Stimulated activated memory B cell treated with anti-CD40 and anti-IgM and Interleukin-4, amounts not matched to agents 10 μg/mL and 1 μg/mL and 100 μg/mL, for 72 hours (primary cell): ENCODE results near the gene ZNF516.

Experiments
- ATAC-seq: fragments of 150-1000 bp; cut with Tn5 transposase; 2 replicates; pipeline ENCODE4 v1.10.0; 2021
- H3K27ac Mint-ChIP-seq: one replicate; pipeline ENCODE4 v1.8.0; 2022; ENCODE audit warnings: mild to moderate bottlenecking, mixed read lengths
- H3K27me3 Mint-ChIP-seq: one replicate; pipeline ENCODE4 v1.8.0; 2022; ENCODE audit warnings: mixed read lengths
- H3K36me3 Mint-ChIP-seq: one replicate; pipeline ENCODE4 v1.8.0; 2022; ENCODE audit warnings: mixed read lengths
- H3K4me1 Mint-ChIP-seq: one replicate; pipeline ENCODE4 v1.8.0; 2022; ENCODE audit warnings: mixed read lengths
- H3K4me3 Mint-ChIP-seq: one replicate; pipeline ENCODE4 v1.8.0; 2022; ENCODE audit warnings: mild to moderate bottlenecking, moderate library complexity, mixed read lengths
- H3K9me3 Mint-ChIP-seq: one replicate; pipeline ENCODE4 v1.8.0; 2022; ENCODE audit warnings: mixed read lengths

ZNF516 gene

GRCh38 chr18:76394780-76395476 is 100.1 kb downstream of the ZNF516 start:
- H3K36me3 Mint-ChIP-seq: no peaks in the 10 kb centered on the region
- no peak overlapping the region for H3K27ac Mint-ChIP-seq
- peaks cover 7% of the 10 kb centered on the region for H3K4me1 Mint-ChIP-seq
- H3K27me3 Mint-ChIP-seq: no peaks in the 10 kb centered on the region
- H3K9me3 Mint-ChIP-seq: no peaks in the 10 kb centered on the region
- H3K4me3 Mint-ChIP-seq: no peak overlapping the region
- no peak for ATAC-seq

GRCh38 chr18:76392349-76392748 is 102.7 kb downstream of the ZNF516 start:
- Mint-ChIP-seq H3K4me3 (no peak overlapping the region), H3K9me3 (peaks cover 4% of the 10 kb centered on the region), H3K4me1 (peaks cover 14% of the 10 kb centered on the region), H3K27me3 (peaks cover 17% of the 10 kb centered on the region), H3K36me3 (peaks cover 11% of the 10 kb centered on the region), H3K27ac (no peak overlapping the region)
- no peak for ATAC-seq

GRCh38 chr18:76391746-76392145 is 103.3 kb downstream of the ZNF516 start:
- H3K4me1 Mint-ChIP-seq: peaks cover 18% of the 10 kb centered on the region
- no peak overlapping the region for H3K4me3 Mint-ChIP-seq
- H3K27me3 Mint-ChIP-seq: peaks cover 17% of the 10 kb centered on the region
- H3K9me3 Mint-ChIP-seq: peaks cover 4% of the 10 kb centered on the region
- H3K36me3 Mint-ChIP-seq: peaks cover 11% of the 10 kb centered on the region
- ATAC-seq: no peak
- H3K27ac Mint-ChIP-seq: no peak overlapping the region

DNA sequence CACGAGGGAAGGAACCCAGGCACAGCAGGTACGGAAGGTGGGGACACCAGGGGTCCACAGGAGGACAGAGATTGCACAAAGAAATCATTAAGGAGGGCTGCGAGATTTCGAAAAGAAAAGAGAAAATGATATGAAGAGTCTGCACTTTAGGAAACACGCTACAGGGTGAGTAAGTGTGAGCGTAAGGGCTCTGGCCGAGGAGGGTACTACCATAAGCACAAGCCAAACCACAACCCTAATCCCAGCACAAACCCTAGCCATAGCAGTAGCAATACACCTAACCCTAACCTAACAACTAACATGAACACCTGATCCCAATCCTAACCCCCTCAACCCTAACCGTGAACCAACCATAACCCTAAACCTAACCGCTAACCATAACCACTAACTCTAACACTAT is 104.0 kb downstream of the ZNF516 start:
- ATAC-seq: no peak
- peaks cover 4% of the 10 kb centered on the region for H3K9me3 Mint-ChIP-seq
- H3K27ac Mint-ChIP-seq: no peak overlapping the region
- H3K4me1 Mint-ChIP-seq: peaks cover 19% of the 10 kb centered on the region
- H3K27me3 Mint-ChIP-seq: peaks cover 17% of the 10 kb centered on the region
- no peak overlapping the region for H3K4me3 Mint-ChIP-seq
- peaks cover 11% of the 10 kb centered on the region for H3K36me3 Mint-ChIP-seq

DNA sequence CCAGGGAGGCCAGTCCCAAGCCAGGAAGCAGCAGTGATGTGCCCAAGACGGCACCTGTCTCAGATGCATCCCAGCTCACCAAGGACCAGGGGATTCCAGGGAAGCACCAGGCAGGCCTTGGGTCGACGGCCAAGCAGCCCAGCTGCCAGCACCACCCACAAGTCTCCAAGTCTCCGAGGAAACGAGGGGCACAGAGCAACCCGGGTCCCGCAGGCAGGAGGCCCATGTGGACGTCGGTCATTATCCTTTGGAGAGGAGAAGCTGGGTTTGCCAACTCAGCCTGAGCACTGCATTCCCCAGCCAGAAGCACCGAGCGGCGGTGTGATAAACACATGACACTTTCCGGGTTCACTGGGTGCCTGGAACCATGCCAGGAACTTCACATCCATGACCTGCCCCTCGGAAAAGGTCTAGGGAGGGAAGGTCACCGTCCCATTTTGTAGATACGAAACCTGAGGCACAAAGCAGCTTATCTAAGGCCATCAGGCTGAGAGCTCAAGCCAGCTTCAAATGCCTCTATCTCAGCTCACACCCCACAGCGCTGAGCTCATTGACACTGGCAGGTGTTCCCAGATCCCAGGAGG is 104.5 kb downstream of the ZNF516 start:
- no peak for ATAC-seq
- peaks cover 19% of the 10 kb centered on the region for H3K4me1 Mint-ChIP-seq
- H3K4me3 Mint-ChIP-seq: no peak overlapping the region
- H3K27ac Mint-ChIP-seq: no peak overlapping the region
- peaks cover 17% of the 10 kb centered on the region for H3K27me3 Mint-ChIP-seq
- H3K36me3 Mint-ChIP-seq: peaks cover 11% of the 10 kb centered on the region
- peaks cover 4% of the 10 kb centered on the region for H3K9me3 Mint-ChIP-seq

- Mint-ChIP-seq H3K27ac (no peak overlapping the region), H3K4me3 (no peak overlapping the region), H3K27me3 (peaks cover 17% of the 10 kb centered on the region), H3K4me1 (peaks cover 19% of the 10 kb centered on the region), H3K36me3 (peaks cover 11% of the 10 kb centered on the region), H3K9me3 (peaks cover 4% of the 10 kb centered on the region)
- no peak for ATAC-seq
Measured at GRCh38 chr18:76389716-76390115, 105.3 kb downstream of the ZNF516 start.

- no peak overlapping the region for H3K4me3 Mint-ChIP-seq
- peaks cover 11% of the 10 kb centered on the region for H3K36me3 Mint-ChIP-seq
- no peak overlapping the region for H3K27ac Mint-ChIP-seq
- peaks cover 17% of the 10 kb centered on the region for H3K27me3 Mint-ChIP-seq
- peaks cover 19% of the 10 kb centered on the region for H3K4me1 Mint-ChIP-seq
- no peak for ATAC-seq
- H3K9me3 Mint-ChIP-seq: peaks cover 4% of the 10 kb centered on the region
Measured at GRCh38 chr18:76388891-76389423, 106.1 kb downstream of the ZNF516 start.

DNA sequence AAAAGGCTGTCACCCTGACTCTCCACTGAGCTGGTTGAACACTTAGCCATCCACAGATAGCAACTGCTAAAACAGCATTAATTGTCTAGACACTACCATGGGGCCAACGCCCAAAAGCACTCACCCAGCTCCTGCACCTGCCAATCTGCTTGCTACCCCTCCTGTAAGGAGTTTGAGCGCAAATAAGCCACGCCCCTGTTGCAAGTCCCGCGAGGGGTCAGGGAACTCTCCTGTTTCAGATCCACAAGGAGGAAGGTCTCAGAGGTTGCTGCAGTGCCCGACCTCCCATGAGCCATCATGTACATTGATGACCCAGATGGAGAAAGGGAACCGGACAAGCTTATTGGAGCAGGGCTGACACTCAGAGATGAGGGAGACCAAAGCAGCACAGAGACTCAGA is 106.8 kb downstream of the ZNF516 start:
- Mint-ChIP-seq H3K4me1 (peaks cover 19% of the 10 kb centered on the region), H3K36me3 (peaks cover 11% of the 10 kb centered on the region), H3K9me3 (peaks cover 4% of the 10 kb centered on the region), H3K27ac (no peak overlapping the region), H3K27me3 (peaks cover 17% of the 10 kb centered on the region), H3K4me3 (no peak overlapping the region)
- ATAC-seq: no peak

GRCh38 chr18:76387608-76388007 is 107.4 kb downstream of the ZNF516 start:
- no peak for ATAC-seq
- Mint-ChIP-seq H3K4me3 (no peak overlapping the region), H3K36me3 (peaks cover 11% of the 10 kb centered on the region), H3K4me1 (peaks cover 19% of the 10 kb centered on the region), H3K27ac (no peak overlapping the region), H3K9me3 (peaks cover 4% of the 10 kb centered on the region), H3K27me3 (peaks cover 17% of the 10 kb centered on the region)

GRCh38 chr18:76386886-76387285 is 108.2 kb downstream of the ZNF516 start:
- Mint-ChIP-seq H3K27ac (no peak overlapping the region), H3K4me3 (no peak overlapping the region), H3K9me3 (peaks cover 4% of the 10 kb centered on the region), H3K27me3 (peaks cover 17% of the 10 kb centered on the region), H3K36me3 (peaks cover 11% of the 10 kb centered on the region), H3K4me1 (peaks cover 19% of the 10 kb centered on the region)
- ATAC-seq: no peak

GRCh38 chr18:76386071-76386470 is 109.0 kb downstream of the ZNF516 start:
- ATAC-seq: no peak
- peaks cover 4% of the 10 kb centered on the region for H3K9me3 Mint-ChIP-seq
- H3K36me3 Mint-ChIP-seq: peaks cover 11% of the 10 kb centered on the region
- no peak overlapping the region for H3K27ac Mint-ChIP-seq
- H3K4me3 Mint-ChIP-seq: no peak overlapping the region
- peaks cover 17% of the 10 kb centered on the region for H3K27me3 Mint-ChIP-seq
- peaks cover 19% of the 10 kb centered on the region for H3K4me1 Mint-ChIP-seq

GRCh38 chr18:76385681-76385975 is 109.4 kb downstream of the ZNF516 start:
- Mint-ChIP-seq H3K27me3 (peaks cover 17% of the 10 kb centered on the region), H3K36me3 (peaks cover 13% of the 10 kb centered on the region), H3K4me1 (peaks cover 19% of the 10 kb centered on the region), H3K4me3 (no peak overlapping the region), H3K27ac (no peak overlapping the region), H3K9me3 (peaks cover 4% of the 10 kb centered on the region)
- ATAC-seq: no peak

DNA sequence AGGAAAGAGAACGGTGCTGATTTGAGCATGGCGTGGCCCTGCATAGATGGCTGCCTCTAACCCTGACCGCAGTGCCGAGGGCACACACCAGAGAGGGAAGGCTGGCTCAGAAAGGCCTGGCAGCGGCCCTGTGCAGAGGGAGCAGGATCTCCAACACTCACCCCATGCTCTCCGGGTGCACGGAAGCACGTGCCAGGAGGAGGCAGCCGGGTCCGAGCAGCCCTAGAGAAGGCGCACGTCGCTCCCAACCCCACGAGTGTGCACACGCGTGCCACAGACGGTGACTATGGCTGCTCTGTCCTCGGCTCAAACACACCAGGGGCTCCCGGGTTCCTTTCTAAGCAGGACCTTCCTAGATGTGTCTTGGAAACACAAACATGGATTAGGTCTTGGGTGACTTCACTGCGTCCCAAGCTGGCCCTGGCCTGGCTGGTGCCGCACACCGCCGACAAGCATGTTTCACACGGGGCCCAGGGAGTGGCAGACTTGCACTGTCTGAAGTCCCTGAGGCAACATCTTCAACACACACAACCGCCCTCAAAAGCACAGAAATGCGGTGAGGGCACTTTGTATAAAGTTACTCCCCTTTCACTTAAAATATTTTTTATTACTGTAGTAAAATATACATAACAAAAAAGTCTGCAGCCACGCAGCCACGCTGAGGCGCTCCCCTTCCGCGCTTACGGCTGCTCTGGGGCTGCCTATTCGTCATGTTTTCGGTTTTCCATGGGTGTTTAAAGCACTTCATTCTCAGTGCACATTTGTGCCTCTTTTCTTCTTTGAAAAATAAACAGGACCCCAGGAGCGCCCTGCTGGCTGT is 110.0 kb downstream of the ZNF516 start:
- Mint-ChIP-seq H3K9me3 (peaks cover 4% of the 10 kb centered on the region), H3K4me1 (peaks cover 19% of the 10 kb centered on the region), H3K27ac (no peak overlapping the region), H3K27me3 (peaks cover 17% of the 10 kb centered on the region), H3K36me3 (peaks cover 18% of the 10 kb centered on the region), H3K4me3 (no peak overlapping the region)
- ATAC-seq: no peak

DNA sequence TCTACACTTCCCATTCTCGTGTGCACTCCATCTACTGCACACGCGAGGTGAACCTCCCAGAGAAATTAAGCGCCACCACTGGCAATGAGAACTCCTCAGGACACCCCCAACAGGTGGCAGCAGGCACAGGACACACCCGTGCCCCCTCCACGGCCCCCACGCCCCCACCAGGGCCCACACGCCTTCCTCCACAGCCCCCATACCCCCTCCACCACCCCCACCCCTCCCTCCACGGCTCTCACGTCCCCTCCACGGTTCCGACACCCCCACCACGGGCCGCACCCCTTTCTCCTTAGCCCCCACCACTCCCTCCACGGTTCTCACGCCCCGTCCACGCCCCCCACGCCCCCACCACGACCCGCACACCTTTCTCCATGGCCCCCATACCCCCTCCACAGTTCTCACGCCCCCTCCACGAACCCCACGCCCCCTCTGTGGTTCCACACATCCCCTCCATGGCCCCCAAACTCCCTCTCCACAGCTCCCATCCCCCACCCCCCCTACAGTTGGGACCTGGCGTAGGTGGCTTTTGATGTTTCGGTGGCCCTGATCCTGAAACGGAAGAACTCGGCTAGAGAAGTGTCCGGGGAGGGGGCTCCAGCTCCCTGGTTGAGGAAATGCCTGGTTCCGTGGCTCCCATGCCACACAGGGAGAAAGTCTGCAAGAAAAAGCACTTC is 110.8 kb downstream of the ZNF516 start:
- H3K36me3 Mint-ChIP-seq: peaks cover 22% of the 10 kb centered on the region
- H3K4me3 Mint-ChIP-seq: no peak overlapping the region
- peaks cover 17% of the 10 kb centered on the region for H3K27me3 Mint-ChIP-seq
- H3K9me3 Mint-ChIP-seq: peaks cover 4% of the 10 kb centered on the region
- peaks cover 19% of the 10 kb centered on the region for H3K4me1 Mint-ChIP-seq
- no peak for ATAC-seq
- H3K27ac Mint-ChIP-seq: no peak overlapping the region

DNA sequence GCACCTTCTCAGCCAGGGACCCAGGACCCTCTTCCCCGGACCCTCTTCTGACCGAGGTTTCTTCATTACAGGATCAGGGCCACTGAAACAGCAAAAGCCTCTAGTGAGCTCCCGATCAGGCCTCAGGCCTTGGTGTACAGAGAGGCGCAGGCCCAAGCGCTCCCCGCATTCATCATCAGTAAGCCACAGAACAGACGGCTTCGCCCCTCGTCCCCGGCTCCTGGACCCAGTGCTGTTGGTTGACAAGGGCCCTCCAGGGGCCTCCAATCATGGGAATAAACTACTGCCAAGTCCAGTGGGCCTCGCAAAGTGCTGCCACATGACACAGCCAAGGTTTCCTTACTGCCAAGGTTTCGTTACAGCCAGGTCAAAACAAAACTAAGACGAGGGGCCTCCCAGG is 111.4 kb downstream of the ZNF516 start:
- Mint-ChIP-seq H3K4me1 (peaks cover 17% of the 10 kb centered on the region), H3K36me3 (peaks cover 19% of the 10 kb centered on the region), H3K9me3 (peaks cover 4% of the 10 kb centered on the region), H3K27me3 (peaks cover 12% of the 10 kb centered on the region), H3K27ac (no peak overlapping the region), H3K4me3 (no peak overlapping the region)
- ATAC-seq: no peak
